SK-N-SH treated with all-trans-retinoic acid at 6 μM for 48 hours (cell line): Measurements from ENCODE around the gene FOXO3.

Experiments used
- ATAC-seq: fragments of 200-7000 bp; cut with Tn5 transposase; 3 replicates; pipeline ENCODE4 v1.9.1; 2020; ENCODE audit warnings: mild to moderate bottlenecking, moderate library complexity
- ARNTL ChIP-seq: fragments of 450-650 bp; formaldehyde crosslinking; IDR thresholded peaks from 2 replicates; pipeline ENCODE4 v1.5.0; 2020; ENCODE audit warnings: low read depth, mild to moderate bottlenecking, moderate library complexity, borderline replicate concordance
- BACH2 ChIP-seq: fragments of 250-450 bp; sonication (Bioruptor Pico); IDR thresholded peaks from 2 replicates; pipeline ENCODE4 v1.9.0; 2021; ENCODE audit warnings: mild to moderate bottlenecking, borderline replicate concordance
- CSRNP3 ChIP-seq: fragments of 250-450 bp; sonication (Bioruptor Pico); IDR thresholded peaks from 2 replicates; pipeline ENCODE4 v1.5.1; 2021; ENCODE audit warnings: mild to moderate bottlenecking, moderate library complexity
- ESRRG ChIP-seq: fragments of 250-450 bp; sonication (Bioruptor Pico); IDR thresholded peaks from 2 replicates; pipeline ENCODE4 v1.6.1; 2021; ENCODE audit warnings: mild to moderate bottlenecking
- ISL1 ChIP-seq: fragments of 250-450 bp; sonication (Bioruptor Pico); IDR thresholded peaks from 2 replicates; pipeline ENCODE4 v2.1.2; 2022; ENCODE audit warnings: mild to moderate bottlenecking, moderate library complexity
- OSR1 ChIP-seq: fragments of 250-450 bp; sonication (Bioruptor Pico); IDR thresholded peaks from 2 replicates; pipeline ENCODE4 v1.8.0; 2022; ENCODE audit warnings: moderate library complexity, mild to moderate bottlenecking, inconsistent platforms
- PPARA ChIP-seq: fragments of 250-450 bp; sonication (Bioruptor Pico); IDR thresholded peaks from 2 replicates; pipeline ENCODE4 v1.5.0; 2020; ENCODE audit warnings: mild to moderate bottlenecking, borderline replicate concordance
- RARB ChIP-seq: fragments of 250-450 bp; sonication (Bioruptor Pico); IDR thresholded peaks from 2 replicates; pipeline ENCODE4 v1.8.0; 2021; ENCODE audit warnings: mild to moderate bottlenecking, moderate library complexity
- SNAI2 ChIP-seq: fragments of 250-450 bp; sonication (Bioruptor Pico); IDR thresholded peaks from 2 replicates; pipeline ENCODE4 v1.5.0; 2020; ENCODE audit warnings: mild to moderate bottlenecking, moderate library complexity
- TOX ChIP-seq: fragments of 250-450 bp; sonication (Bioruptor Pico); IDR thresholded peaks from 2 replicates; pipeline ENCODE4 v1.8.0; 2021; ENCODE audit warnings: mild to moderate bottlenecking, moderate library complexity, borderline replicate concordance
- TSHZ2 ChIP-seq: fragments of 250-450 bp; sonication (Bioruptor Pico); IDR thresholded peaks from 2 replicates; pipeline ENCODE4 v1.5.0; 2020; ENCODE audit warnings: mild to moderate bottlenecking, moderate library complexity
- ZC3H10 ChIP-seq: fragments of 250-450 bp; sonication (Bioruptor Pico); IDR thresholded peaks from 2 replicates; pipeline ENCODE4 v1.5.1; 2021; ENCODE audit warnings: mild to moderate bottlenecking, moderate library complexity
- ZNF565 ChIP-seq: fragments of 450-650 bp; formaldehyde crosslinking; conservative IDR thresholded peaks from 2 replicates; pipeline ENCODE4 v1.5.0; 2020; ENCODE audit warnings: low read depth, mild to moderate bottlenecking, moderate library complexity
- ZNF70 ChIP-seq: fragments of 450-650 bp; formaldehyde crosslinking; IDR thresholded peaks from 2 replicates; pipeline ENCODE4 v1.5.0; 2020; ENCODE audit warnings: mild to moderate bottlenecking, moderate library complexity
- ZNF8 ChIP-seq: fragments of 450-650 bp; formaldehyde crosslinking; IDR thresholded peaks from 2 replicates; pipeline ENCODE4 v1.5.0; 2020; ENCODE audit warnings: mild to moderate bottlenecking, moderate library complexity
- TF ChIP-seq, protein P1 (sequence below): fragments of 250-450 bp; sonication (Bioruptor Pico); IDR thresholded peaks from 2 replicates; pipeline ENCODE4 v1.8.0; 2020; ENCODE audit warnings: mild to moderate bottlenecking, moderate library complexity, borderline replicate concordance
- TF ChIP-seq, protein P2 (sequence below): fragments of 250-450 bp; sonication (Bioruptor Pico); IDR thresholded peaks from 2 replicates; pipeline ENCODE4 v1.5.1; 2020; ENCODE audit warnings: low read depth, mild to moderate bottlenecking, moderate library complexity
- TF ChIP-seq, protein P3 (sequence below): fragments of 250-450 bp; sonication (Bioruptor Pico); IDR thresholded peaks from 2 replicates; pipeline ENCODE4 v1.8.0; 2021; ENCODE audit warnings: low read depth, mild to moderate bottlenecking, moderate library complexity, borderline replicate concordance

The FOXO3 gene

GRCh38 chr6:108623995-108624394 lies 63.3 kb downstream of the FOXO3 start (continued):
- TF ChIP-seq TOX (no peak), ZNF70 (CRISPR knock-in tag) (no peak), RARB (CRISPR knock-in tag) (no peak)

DNA sequence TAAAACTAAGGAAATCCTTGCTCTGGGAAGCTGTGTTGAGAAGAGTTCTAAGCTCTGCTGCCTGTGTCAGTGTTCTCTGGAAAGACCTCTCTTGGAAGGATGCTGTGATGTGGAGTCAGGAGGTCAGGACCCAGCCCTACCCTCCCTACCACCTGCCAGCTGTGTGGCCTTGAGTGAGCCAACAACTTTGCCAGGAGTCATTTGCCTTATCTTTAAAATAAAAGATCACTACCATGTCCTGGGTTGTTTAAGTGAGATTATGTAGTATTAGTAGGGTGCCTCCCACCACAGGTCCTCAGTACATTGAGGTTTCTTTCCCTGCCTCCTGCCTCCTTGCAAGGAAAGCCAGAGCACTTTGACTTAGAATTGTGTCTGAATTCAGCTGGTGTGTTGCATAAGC lies 64.9 kb downstream of the FOXO3 start:
- no peak for TF ChIP-seq ZNF565 (CRISPR knock-in tag)
- TF ChIP-seq, protein P1, sequence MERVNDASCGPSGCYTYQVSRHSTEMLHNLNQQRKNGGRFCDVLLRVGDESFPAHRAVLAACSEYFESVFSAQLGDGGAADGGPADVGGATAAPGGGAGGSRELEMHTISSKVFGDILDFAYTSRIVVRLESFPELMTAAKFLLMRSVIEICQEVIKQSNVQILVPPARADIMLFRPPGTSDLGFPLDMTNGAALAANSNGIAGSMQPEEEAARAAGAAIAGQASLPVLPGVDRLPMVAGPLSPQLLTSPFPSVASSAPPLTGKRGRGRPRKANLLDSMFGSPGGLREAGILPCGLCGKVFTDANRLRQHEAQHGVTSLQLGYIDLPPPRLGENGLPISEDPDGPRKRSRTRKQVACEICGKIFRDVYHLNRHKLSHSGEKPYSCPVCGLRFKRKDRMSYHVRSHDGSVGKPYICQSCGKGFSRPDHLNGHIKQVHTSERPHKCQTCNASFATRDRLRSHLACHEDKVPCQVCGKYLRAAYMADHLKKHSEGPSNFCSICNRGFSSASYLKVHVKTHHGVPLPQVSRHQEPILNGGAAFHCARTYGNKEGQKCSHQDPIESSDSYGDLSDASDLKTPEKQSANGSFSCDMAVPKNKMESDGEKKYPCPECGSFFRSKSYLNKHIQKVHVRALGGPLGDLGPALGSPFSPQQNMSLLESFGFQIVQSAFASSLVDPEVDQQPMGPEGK (CRISPR knock-in tag), result no peak
- TF ChIP-seq, protein P2, sequence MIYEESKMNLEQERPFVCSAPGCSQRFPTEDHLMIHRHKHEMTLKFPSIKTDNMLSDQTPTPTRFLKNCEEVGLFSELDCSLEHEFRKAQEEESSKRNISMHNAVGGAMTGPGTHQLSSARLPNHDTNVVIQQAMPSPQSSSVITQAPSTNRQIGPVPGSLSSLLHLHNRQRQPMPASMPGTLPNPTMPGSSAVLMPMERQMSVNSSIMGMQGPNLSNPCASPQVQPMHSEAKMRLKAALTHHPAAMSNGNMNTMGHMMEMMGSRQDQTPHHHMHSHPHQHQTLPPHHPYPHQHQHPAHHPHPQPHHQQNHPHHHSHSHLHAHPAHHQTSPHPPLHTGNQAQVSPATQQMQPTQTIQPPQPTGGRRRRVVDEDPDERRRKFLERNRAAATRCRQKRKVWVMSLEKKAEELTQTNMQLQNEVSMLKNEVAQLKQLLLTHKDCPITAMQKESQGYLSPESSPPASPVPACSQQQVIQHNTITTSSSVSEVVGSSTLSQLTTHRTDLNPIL (CRISPR knock-in tag), result no peak
- TF ChIP-seq TOX, result no peak
- TF ChIP-seq PPARA, result no peak
- no peak for TF ChIP-seq BACH2
- no peak for TF ChIP-seq ARNTL
- TF ChIP-seq ESRRG (CRISPR knock-in tag), result no peak
- TF ChIP-seq, protein P3, sequence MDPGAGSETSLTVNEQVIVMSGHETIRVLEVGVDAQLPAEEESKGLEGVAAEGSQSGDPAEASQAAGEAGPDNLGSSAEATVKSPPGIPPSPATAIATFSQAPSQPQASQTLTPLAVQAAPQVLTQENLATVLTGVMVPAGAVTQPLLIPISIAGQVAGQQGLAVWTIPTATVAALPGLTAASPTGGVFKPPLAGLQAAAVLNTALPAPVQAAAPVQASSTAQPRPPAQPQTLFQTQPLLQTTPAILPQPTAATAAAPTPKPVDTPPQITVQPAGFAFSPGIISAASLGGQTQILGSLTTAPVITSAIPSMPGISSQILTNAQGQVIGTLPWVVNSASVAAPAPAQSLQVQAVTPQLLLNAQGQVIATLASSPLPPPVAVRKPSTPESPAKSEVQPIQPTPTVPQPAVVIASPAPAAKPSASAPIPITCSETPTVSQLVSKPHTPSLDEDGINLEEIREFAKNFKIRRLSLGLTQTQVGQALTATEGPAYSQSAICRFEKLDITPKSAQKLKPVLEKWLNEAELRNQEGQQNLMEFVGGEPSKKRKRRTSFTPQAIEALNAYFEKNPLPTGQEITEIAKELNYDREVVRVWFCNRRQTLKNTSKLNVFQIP (CRISPR knock-in tag), result no peak
- TF ChIP-seq TSHZ2, result no peak
- TF ChIP-seq ISL1 (CRISPR knock-in tag), result no peak
- no peak for TF ChIP-seq ZNF8
- no peak for TF ChIP-seq SNAI2
- ATAC-seq, result no peak

- TF ChIP-seq PPARA (no peak), ZC3H10 (CRISPR knock-in tag) (no peak), CSRNP3 (CRISPR knock-in tag) (no peak), ARNTL (no peak), ZNF565 (CRISPR knock-in tag) (no peak), OSR1 (CRISPR knock-in tag) (no peak), RARB (CRISPR knock-in tag) (no peak), SNAI2 (no peak), ESRRG (CRISPR knock-in tag) (no peak), TOX (no peak), TSHZ2 (no peak), ISL1 (CRISPR knock-in tag) (no peak)
- TF ChIP-seq, protein P1 (CRISPR knock-in tag), result no peak
- TF ChIP-seq, all 23 proteins: peak for 0
- ATAC-seq, result no peak
Observed at GRCh38 chr6:108626777-108627176, 66.1 kb downstream of the FOXO3 start.
